Tibial artery (tissue), 4 donors: ENCODE data around the gene RAPGEF4.

Experiments used
- DNase-seq, 2 donors: peaks; one replicate each; pipeline ENCODE4 v3.0.0-alpha.2; 2019
- H3K27ac ChIP-seq, 2 donors: fragments of 200-600 bp; sonication (generic) in 1 of 2; 1 replicate in 1 of 2; 2 replicates in 1 of 2; pipeline ENCODE4 v1.5.1; 2018 to 2019; ENCODE audit warnings: mild to moderate bottlenecking in 1 of 2
- H3K27me3 ChIP-seq, 2 donors: fragments of 200-600 bp; sonication (generic) in 1 of 2; one replicate each; pipeline versions ENCODE4 v1.5.1 to v1.6.0; 2016 to 2019
- H3K36me3 ChIP-seq, 3 donors: fragments of 200-600 bp; sonication (generic) in 2 of 3; one replicate each; pipeline ENCODE4 v1.5.1; 2016 to 2019; ENCODE audit warnings: mild to moderate bottlenecking in 2 of 3
- H3K4me1 ChIP-seq, 4 donors: fragments of 200-600 bp; sonication (generic) in 2 of 4; 1 replicate in 3 of 4; 2 replicates in 1 of 4; pipeline ENCODE4 v1.5.1; 2016 to 2019
- H3K4me3 ChIP-seq, 2 donors: fragments of 200-600 bp; sonication (generic) in 1 of 2; 1 replicate in 1 of 2; 2 replicates in 1 of 2; pipeline ENCODE4 v1.5.1; 2018 to 2019; ENCODE audit warnings: mild to moderate bottlenecking in 2 of 2
- H3K9me3 ChIP-seq, 3 donors: fragments of 200-600 bp; sonication (generic) in 1 of 3; one replicate each; pipeline ENCODE4 v1.5.1; 2016 to 2019
- intact Hi-C: fragments of 100-400 bp; cut with DNase I; formaldehyde crosslinking; loops from one replicate; pipeline ENCODE4 v1.15.0; 2023; ENCODE audit warnings: low total_unique reads
- TF ChIP-seq, protein P1 (sequence below), 2 experiments: fragments of 200-600 bp in 1 of 2; fragments of 450-650 bp in 1 of 2; IDR thresholded peaks; one replicate each; pipeline ENCODE4 v1.5.1; 2017 to 2019; ENCODE audit warnings: antibody characterized with exemption in 2 of 2, mild to moderate bottlenecking in 1 of 2, moderate library complexity in 1 of 2

RAPGEF4 gene

DNA sequence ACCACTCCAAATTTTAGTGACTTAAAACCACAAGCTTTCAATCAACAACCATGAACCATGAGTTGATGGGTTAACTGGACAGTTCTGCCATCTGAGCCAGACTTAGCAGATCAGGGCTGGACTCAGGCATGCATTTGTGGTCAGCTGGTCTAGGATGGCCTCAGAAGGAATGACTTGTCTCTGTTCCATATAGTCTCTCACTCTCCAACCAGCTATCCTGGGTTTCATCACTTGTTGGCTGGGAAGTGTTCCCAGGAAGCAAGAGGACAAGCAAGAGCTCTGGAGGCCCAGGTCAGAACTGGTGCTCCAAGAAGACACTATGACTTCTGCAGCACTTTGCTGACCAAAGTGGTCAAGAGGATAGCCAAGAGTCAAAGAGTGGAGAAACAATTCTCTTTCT, 322.5 kb downstream of the RAPGEF4 start:
- no peaks in the 10 kb centered on the region for H3K9me3 ChIP-seq
- DNase-seq, result peak in 1 of 2 donors; percentile 36
- no peak overlapping the region for H3K4me3 ChIP-seq
- H3K27ac ChIP-seq, result no peak overlapping the region
- H3K4me1 ChIP-seq, result peaks cover 0 to 20% (median 1%) of the 10 kb centered on the region in 4 donors
- TF ChIP-seq, protein P1, sequence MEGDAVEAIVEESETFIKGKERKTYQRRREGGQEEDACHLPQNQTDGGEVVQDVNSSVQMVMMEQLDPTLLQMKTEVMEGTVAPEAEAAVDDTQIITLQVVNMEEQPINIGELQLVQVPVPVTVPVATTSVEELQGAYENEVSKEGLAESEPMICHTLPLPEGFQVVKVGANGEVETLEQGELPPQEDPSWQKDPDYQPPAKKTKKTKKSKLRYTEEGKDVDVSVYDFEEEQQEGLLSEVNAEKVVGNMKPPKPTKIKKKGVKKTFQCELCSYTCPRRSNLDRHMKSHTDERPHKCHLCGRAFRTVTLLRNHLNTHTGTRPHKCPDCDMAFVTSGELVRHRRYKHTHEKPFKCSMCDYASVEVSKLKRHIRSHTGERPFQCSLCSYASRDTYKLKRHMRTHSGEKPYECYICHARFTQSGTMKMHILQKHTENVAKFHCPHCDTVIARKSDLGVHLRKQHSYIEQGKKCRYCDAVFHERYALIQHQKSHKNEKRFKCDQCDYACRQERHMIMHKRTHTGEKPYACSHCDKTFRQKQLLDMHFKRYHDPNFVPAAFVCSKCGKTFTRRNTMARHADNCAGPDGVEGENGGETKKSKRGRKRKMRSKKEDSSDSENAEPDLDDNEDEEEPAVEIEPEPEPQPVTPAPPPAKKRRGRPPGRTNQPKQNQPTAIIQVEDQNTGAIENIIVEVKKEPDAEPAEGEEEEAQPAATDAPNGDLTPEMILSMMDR (IDR thresholded peaks at IDR 0.05), result no peak
- H3K27me3 ChIP-seq, result no peaks in the 10 kb centered on the region
- intact Hi-C loops, result no loop called here
- H3K36me3 ChIP-seq, result no peaks in the 10 kb centered on the region

- Histone ChIP-seq H3K4me1 (peaks cover 0 to 16% (median 1%) of the 10 kb centered on the region in 4 donors), H3K27ac (no peak overlapping the region), H3K36me3 (no peaks in the 10 kb centered on the region), H3K27me3 (no peaks in the 10 kb centered on the region), H3K4me3 (no peak overlapping the region), H3K9me3 (no peaks in the 10 kb centered on the region)
- TF ChIP-seq, protein P1 (IDR thresholded peaks at IDR 0.05), result no peak
- intact Hi-C loops, result no loop called here
- no peak for DNase-seq
These were observed 323.0 kb downstream of the RAPGEF4 start for GRCh38 chr2:173058673-173059072.

DNA sequence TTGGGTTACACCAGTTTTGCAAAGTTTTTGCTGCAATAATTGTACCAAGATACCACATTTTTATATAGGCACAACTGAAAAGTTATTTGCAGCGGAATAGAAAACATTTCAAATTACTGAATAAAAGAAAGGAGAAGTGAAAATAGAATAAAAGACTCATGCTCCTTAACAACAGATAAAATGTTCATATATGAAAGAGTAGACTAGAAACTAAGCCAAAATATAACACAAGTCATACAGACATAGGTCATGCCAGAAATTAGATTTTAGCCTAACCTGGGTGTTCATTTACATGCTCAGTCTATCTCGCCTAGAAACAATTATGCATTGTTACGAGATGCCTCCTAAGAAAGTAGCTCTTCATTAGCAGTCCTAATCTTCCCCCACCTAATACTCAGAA, 323.6 kb downstream of the RAPGEF4 start:
- no peak for DNase-seq
- TF ChIP-seq, protein P1 (IDR thresholded peaks at IDR 0.05), result no peak
- intact Hi-C loops, result no loop called here
- H3K4me1 ChIP-seq, result peaks cover 0 to 13% (median 1%) of the 10 kb centered on the region in 4 donors
- no peaks in the 10 kb centered on the region for H3K36me3 ChIP-seq
- no peak overlapping the region for H3K4me3 ChIP-seq
- no peak overlapping the region for H3K27ac ChIP-seq
- no peaks in the 10 kb centered on the region for H3K27me3 ChIP-seq
- no peaks in the 10 kb centered on the region for H3K9me3 ChIP-seq

- Histone ChIP-seq H3K4me3 (no peak overlapping the region), H3K27ac (peak overlapping the region in 1 of 2 donors; percentile 19)
These were observed 324.4 kb downstream of the RAPGEF4 start for GRCh38 chr2:173059971-173060461.

DNA sequence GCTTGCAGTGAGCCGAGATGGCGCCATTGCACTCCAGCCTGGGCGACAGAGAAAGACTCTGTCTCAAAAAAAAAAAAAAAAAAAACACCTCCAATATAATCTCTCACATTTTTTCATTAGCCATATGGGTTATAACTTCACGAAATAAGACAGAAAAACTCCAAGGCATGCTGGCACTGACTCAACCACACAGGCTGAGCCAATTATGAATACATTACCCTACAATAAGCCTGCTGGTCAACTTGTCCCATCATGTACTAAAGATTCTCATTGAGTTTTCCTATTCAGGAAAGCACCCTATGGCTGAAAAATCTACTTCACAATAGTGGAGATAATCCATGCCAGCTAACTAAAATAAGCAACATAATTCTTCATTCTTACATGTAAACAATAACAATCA, 327.2 kb downstream of the RAPGEF4 start:
- H3K27ac ChIP-seq, result no peak overlapping the region
- no peaks in the 10 kb centered on the region for H3K9me3 ChIP-seq
- H3K27me3 ChIP-seq, result no peaks in the 10 kb centered on the region
- intact Hi-C loops, result no loop called here
- no peak for DNase-seq
- no peak overlapping the region for H3K4me3 ChIP-seq
- H3K4me1 ChIP-seq, result peaks cover 0 to 13% (median 1%) of the 10 kb centered on the region in 4 donors
- H3K36me3 ChIP-seq, result no peaks in the 10 kb centered on the region
- TF ChIP-seq, protein P1 (IDR thresholded peaks at IDR 0.05), result no peak

More at GRCh38 chr2:173059971-173060461, 324.4 kb downstream of the RAPGEF4 start:
- no peaks in the 10 kb centered on the region for H3K36me3 ChIP-seq
- no peak for DNase-seq
- H3K4me1 ChIP-seq, result peaks cover 0 to 13% (median 1%) of the 10 kb centered on the region in 4 donors
- H3K27me3 ChIP-seq, result no peaks in the 10 kb centered on the region
- intact Hi-C loops, result no loop called here
- H3K9me3 ChIP-seq, result no peaks in the 10 kb centered on the region
- TF ChIP-seq, protein P1 (IDR thresholded peaks at IDR 0.05), result no peak
